ENCODE data around the gene GGA2. TPM values are rescaled to one million over a fixed set of nuclear protein-coding genes. Genes with fewer than 3 reads are reported as not detected.
A peak's percentile ranks its signal among the peaks of the same experiment; 100 is the strongest.

Gene GGA2, protein sequence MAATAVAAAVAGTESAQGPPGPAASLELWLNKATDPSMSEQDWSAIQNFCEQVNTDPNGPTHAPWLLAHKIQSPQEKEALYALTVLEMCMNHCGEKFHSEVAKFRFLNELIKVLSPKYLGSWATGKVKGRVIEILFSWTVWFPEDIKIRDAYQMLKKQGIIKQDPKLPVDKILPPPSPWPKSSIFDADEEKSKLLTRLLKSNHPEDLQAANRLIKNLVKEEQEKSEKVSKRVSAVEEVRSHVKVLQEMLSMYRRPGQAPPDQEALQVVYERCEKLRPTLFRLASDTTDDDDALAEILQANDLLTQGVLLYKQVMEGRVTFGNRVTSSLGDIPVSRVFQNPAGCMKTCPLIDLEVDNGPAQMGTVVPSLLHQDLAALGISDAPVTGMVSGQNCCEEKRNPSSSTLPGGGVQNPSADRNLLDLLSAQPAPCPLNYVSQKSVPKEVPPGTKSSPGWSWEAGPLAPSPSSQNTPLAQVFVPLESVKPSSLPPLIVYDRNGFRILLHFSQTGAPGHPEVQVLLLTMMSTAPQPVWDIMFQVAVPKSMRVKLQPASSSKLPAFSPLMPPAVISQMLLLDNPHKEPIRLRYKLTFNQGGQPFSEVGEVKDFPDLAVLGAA
- polyA plus RNA-seq (2013), result 29.3 and 31.7 TPM in 2 replicates

DNA sequence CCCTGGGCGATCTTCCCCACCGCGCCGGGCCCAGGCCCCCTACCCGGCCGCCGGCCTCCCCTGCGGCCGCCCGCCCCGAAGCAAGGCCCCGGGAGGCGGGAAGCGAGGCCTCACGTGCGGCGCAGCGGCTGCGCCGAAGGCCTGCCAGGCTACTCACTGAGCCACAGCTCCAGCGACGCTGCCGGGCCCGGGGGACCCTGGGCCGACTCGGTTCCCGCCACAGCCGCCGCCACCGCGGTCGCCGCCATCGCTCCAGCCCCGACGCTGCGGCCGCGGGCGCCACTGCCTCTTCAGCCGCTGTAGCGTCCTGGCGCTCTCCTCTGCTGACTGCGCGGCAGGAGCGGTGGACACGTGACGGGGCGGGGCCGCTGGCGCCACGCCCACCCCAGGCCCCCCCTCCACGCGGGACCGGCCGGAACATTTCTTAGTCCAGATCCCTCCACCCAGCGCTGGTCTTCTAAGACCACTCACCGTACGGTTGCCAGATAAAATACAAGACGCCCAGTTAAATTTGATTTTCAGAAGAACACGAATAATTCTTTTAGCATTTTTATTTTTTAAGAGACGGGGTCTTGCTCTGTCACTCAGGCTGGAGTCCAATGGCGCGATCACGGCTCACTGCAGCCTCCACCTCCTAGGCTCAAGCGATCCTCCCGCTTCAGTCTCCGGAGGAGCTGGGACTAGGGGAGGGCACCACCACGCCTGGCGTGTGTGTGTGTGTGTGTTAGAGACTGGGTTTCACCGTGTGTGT, at the start of gene GGA2:
TSS of gene GGA2 (minus strand) at position 331 of the 751 bp plus-strand sequence. CDS start at position 248, 83 bp downstream.
- Histone ChIP-seq H2AK5ac (ENCODE audit: low read length) (no peak within 1 kb of the TSS), H4K8ac (ENCODE audit: low read depth, low read length) (peak within 1 kb of the TSS; percentile 85), H3K14ac (ENCODE audit: low read length) (peak within 1 kb of the TSS; percentile 90), H2BK12ac (ENCODE audit: low read length) (peak within 1 kb of the TSS; percentile 14), H3K79me1 (ENCODE audit: low read length) (peaks cover 8% of the 10 kb centered on the region), H3K9ac (ENCODE audit: low read length) (peak within 1 kb of the TSS; percentile 88), H3K36me3 (ENCODE audit: control insufficient read depth in 1 of 2, insufficient read depth in 2 of 2, low read length in 2 of 2) (no peaks in the 10 kb centered on the region), H3K27ac (ENCODE audit: low read depth, low read length) (peak within 1 kb of the TSS; percentile 68), H2AFZ (ENCODE audit: insufficient read depth, low read length, poor library complexity) (peak within 1 kb of the TSS; percentile 82), H3K9me3 (ENCODE audit: insufficient read depth, low read depth, low read length) (no peaks in the 10 kb centered on the region), H4K91ac (ENCODE audit: low read depth, low read length) (peak within 1 kb of the TSS; percentile 76), H3K4me2 (ENCODE audit: low read length) (peak within 1 kb of the TSS; percentile 72), H3K4ac (ENCODE audit: low read depth, low read length) (peak within 1 kb of the TSS; percentile 93), H2BK120ac (ENCODE audit: insufficient read depth, low read length, poor library complexity) (peak within 1 kb of the TSS; percentile 85), H3K4me1 (ENCODE audit: control insufficient read depth in 1 of 2, insufficient read depth in 2 of 2, low read length in 2 of 2) (peaks cover 9 to 25% of the 10 kb centered on the region in 2 experiments), H3K4me3 (ENCODE audit: low read depth, low read length) (peak within 1 kb of the TSS; percentile 89), H3K18ac (ENCODE audit: low read length) (peak within 1 kb of the TSS; percentile 93), H2BK5ac (ENCODE audit: low read depth, low read length, poor library complexity) (peak within 1 kb of the TSS; percentile 88), H3K79me2 (ENCODE audit: control insufficient read depth, insufficient read depth, low read length, poor library complexity) (peaks cover 14% of the 10 kb centered on the region), H4K12ac (ENCODE audit: low read depth, low read length) (peak within 1 kb of the TSS; percentile 91), H3K27me3 (ENCODE audit: insufficient read depth, low read length) (no peaks in the 10 kb centered on the region), H3K23ac (ENCODE audit: low read length) (no peak within 1 kb of the TSS)
- no CpG with 5 or more reads among the region's 71 CpGs for WGBS (ENCODE audit: extremely low coverage, insufficient coverage, insufficient read length)
- peak; percentile 78 to 81 for DNase-seq

DNA sequence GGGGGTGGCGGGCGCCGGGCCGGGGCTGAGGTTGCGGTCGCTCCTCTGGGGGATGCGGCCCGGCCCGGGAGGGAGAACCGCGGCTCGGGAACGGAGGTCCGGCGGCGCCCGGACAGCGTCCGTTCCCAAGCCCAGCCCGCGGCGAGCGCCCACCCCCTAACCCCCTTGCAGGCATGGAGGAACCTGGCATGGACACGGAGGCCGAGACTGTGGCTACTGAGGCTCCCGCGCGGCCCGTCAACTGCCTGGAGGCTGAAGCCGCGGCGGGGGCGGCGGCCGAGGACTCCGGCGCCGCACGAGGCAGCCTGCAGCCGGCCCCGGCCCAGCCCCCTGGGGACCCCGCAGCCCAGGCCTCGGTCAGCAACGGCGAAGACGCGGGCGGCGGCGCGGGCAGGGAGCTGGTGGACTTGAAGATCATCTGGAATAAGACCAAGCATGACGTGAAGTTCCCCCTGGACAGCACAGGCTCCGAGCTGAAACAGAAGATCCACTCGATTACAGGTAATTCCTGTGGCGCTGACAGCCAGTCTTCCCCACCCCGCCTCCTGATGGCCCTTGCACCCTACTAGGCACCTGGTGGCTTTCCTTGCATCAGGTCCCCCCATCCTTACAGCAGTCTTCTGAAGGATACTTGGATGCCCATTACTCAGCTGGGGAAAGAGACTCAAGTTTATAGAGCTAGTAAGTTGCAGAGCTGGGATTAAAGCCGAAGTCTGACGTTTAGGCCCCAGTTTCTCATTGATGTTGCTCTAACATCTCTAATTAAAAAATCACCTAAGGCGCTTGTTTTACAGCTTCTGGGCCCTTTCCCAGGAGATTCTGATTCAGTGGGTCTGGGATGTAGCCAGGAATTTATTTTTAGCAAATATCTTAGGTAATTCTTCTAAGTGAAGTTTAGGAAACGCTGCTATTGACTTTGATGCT, 47.7 kb upstream of the GGA2 start:
- no peaks in the 10 kb centered on the region for H3K27me3 ChIP-seq (ENCODE audit: insufficient read depth, low read length)
- peaks cover 9% of the 10 kb centered on the region for H3K79me2 ChIP-seq (ENCODE audit: control insufficient read depth, insufficient read depth, low read length, poor library complexity)
- H2AK5ac ChIP-seq (ENCODE audit: low read length), result peak overlapping the region; percentile 67
- peaks cover 0 to 4% of the 10 kb centered on the region in 2 experiments for H3K4me1 ChIP-seq (ENCODE audit: control insufficient read depth in 1 of 2, insufficient read depth in 2 of 2, low read length in 2 of 2)
- H2BK120ac ChIP-seq (ENCODE audit: insufficient read depth, low read length, poor library complexity), result peak overlapping the region; percentile 84
- H3K14ac ChIP-seq (ENCODE audit: low read length), result peak overlapping the region; percentile 93
- peaks cover 7% of the 10 kb centered on the region for H3K79me1 ChIP-seq (ENCODE audit: low read length)
- H3K9me3 ChIP-seq (ENCODE audit: insufficient read depth, low read depth, low read length), result no peaks in the 10 kb centered on the region
- peak overlapping the region; percentile 98 for H3K9ac ChIP-seq (ENCODE audit: low read length)
- no CpG with 5 or more reads among the region's 60 CpGs for WGBS (ENCODE audit: extremely low coverage, insufficient coverage, insufficient read length)
- H3K4ac ChIP-seq (ENCODE audit: low read depth, low read length), result peak overlapping the region; percentile 85
- peak overlapping the region; percentile 92 for H4K12ac ChIP-seq (ENCODE audit: low read depth, low read length)
- H3K4me3 ChIP-seq (ENCODE audit: low read depth, low read length), result peak overlapping the region; percentile 98
- H2BK12ac ChIP-seq (ENCODE audit: low read length), result no peak overlapping the region
- peak overlapping the region; percentile 91 for H4K91ac ChIP-seq (ENCODE audit: low read depth, low read length)
- no peak overlapping the region for H3K27ac ChIP-seq (ENCODE audit: low read depth, low read length)
- H3K4me2 ChIP-seq (ENCODE audit: low read length), result peak overlapping the region; percentile 94
- peak overlapping the region; percentile 70 for H2BK5ac ChIP-seq (ENCODE audit: low read depth, low read length, poor library complexity)
- peaks cover 17 to 31% of the 10 kb centered on the region in 2 experiments for H3K36me3 ChIP-seq (ENCODE audit: control insufficient read depth in 1 of 2, insufficient read depth in 2 of 2, low read length in 2 of 2)
- DNase-seq, result peak in 1 of 2 donors; percentile 31
- H4K8ac ChIP-seq (ENCODE audit: low read depth, low read length), result peak overlapping the region; percentile 95
- peak overlapping the region; percentile 88 for H3K18ac ChIP-seq (ENCODE audit: low read length)
- peak overlapping the region; percentile 93 for H2AFZ ChIP-seq (ENCODE audit: insufficient read depth, low read length, poor library complexity)
- peak overlapping the region; percentile 85 for H3K23ac ChIP-seq (ENCODE audit: low read length)

DNA sequence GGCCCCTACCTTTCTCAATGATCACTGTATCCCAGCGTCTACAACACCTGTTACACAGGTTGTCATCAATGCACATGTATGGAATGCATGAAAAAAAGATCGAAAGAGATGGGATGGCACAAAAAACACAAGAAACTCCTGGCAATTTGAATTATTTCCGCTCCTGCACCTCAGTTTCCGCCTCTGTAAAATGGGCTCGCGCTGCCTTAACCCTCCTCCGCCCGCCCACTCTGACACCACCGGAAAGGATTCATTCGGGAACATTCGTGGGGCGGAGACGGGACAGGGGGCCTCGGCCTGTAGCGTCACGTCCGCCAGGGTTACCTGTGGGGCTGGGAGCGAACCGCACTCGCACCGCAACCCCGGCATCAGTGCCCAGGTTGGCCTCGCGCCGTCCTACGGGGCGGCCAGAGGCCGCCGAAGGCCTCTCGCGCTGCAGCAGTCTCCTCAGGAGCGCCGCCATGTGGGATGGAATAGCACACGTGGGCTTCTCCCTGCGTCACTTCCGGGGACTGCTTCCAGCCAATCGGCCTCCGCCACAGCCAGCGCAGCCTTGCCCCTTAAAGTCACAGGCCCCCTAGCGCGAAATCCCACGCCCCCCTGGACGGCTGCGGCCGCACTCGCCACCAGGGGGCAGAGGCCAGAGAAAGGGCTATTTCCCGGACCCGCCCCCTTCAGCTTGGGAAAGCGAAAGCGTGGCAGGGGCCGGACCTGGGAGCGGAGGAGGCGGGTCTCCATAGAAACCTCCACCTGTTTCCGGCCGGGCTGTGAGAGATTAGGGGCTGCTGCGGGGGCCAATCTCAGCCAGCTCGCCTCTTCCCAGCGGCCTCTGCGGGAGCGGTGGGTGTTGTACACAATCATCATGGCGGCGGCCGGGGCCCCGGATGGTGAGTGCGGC, 46.8 kb upstream of the GGA2 start, which contains the start of the genes EARS2 and UBFD1:
TSS of gene EARS2 (minus strand) at position 470 of the 898 bp plus-strand sequence. CDS start at position 463, 7 bp downstream.
TSS of gene UBFD1 (plus strand) at position 847 of the 898 bp plus-strand sequence. CDS start at position 863, 16 bp downstream.
- H2AK5ac ChIP-seq (ENCODE audit: low read length), result peak within 1 kb of the TSS; percentile 67
- peaks cover 7% of the 10 kb centered on the region for H3K79me1 ChIP-seq (ENCODE audit: low read length)
- peaks cover 9% of the 10 kb centered on the region for H3K79me2 ChIP-seq (ENCODE audit: control insufficient read depth, insufficient read depth, low read length, poor library complexity)
- H3K4me3 ChIP-seq (ENCODE audit: low read depth, low read length), result peak within 1 kb of the TSS; percentile 98
- H3K27me3 ChIP-seq (ENCODE audit: insufficient read depth, low read length), result no peaks in the 10 kb centered on the region
- peak within 1 kb of the TSS; percentile 93 for H2AFZ ChIP-seq (ENCODE audit: insufficient read depth, low read length, poor library complexity)
- H4K12ac ChIP-seq (ENCODE audit: low read depth, low read length), result peak within 1 kb of the TSS; percentile 92
- H3K4ac ChIP-seq (ENCODE audit: low read depth, low read length), result peak within 1 kb of the TSS; percentile 85
- peak within 1 kb of the TSS; percentile 91 for H4K91ac ChIP-seq (ENCODE audit: low read depth, low read length)
- peak within 1 kb of the TSS; percentile 85 for H3K23ac ChIP-seq (ENCODE audit: low read length)
- H4K8ac ChIP-seq (ENCODE audit: low read depth, low read length), result peak within 1 kb of the TSS; percentile 95
- no CpG with 5 or more reads among the region's 65 CpGs for WGBS (ENCODE audit: extremely low coverage, insufficient coverage, insufficient read length)
- peak within 1 kb of the TSS; percentile 88 for H3K18ac ChIP-seq (ENCODE audit: low read length)
- peaks cover 0 to 4% of the 10 kb centered on the region in 2 experiments for H3K4me1 ChIP-seq (ENCODE audit: control insufficient read depth in 1 of 2, insufficient read depth in 2 of 2, low read length in 2 of 2)
- peak; percentile 99 to 100 for DNase-seq
- H2BK12ac ChIP-seq (ENCODE audit: low read length), result no peak within 1 kb of the TSS
- peak within 1 kb of the TSS; percentile 81 for H2BK5ac ChIP-seq (ENCODE audit: low read depth, low read length, poor library complexity)
- peak within 1 kb of the TSS; percentile 79 for H3K27ac ChIP-seq (ENCODE audit: low read depth, low read length)
- no peaks in the 10 kb centered on the region for H3K9me3 ChIP-seq (ENCODE audit: insufficient read depth, low read depth, low read length)
- H3K36me3 ChIP-seq (ENCODE audit: control insufficient read depth in 1 of 2, insufficient read depth in 2 of 2, low read length in 2 of 2), result peaks cover 15 to 26% of the 10 kb centered on the region in 2 experiments
- H3K14ac ChIP-seq (ENCODE audit: low read length), result peak within 1 kb of the TSS; percentile 93
- peak within 1 kb of the TSS; percentile 99 for H3K9ac ChIP-seq (ENCODE audit: low read length)
- H2BK120ac ChIP-seq (ENCODE audit: insufficient read depth, low read length, poor library complexity), result peak within 1 kb of the TSS; percentile 84
- H3K4me2 ChIP-seq (ENCODE audit: low read length), result peak within 1 kb of the TSS; percentile 94
